CD4-positive, alpha-beta T cell treated with Interleukin-6 at 100 ng/mL for 8 hours (primary cell): ENCODE measurements around the gene CFAP20.

ENCODE experiments used
- DNase-seq: peaks from one replicate; pipeline ENCODE4 v3.0.0-alpha.2; 2020; ENCODE audit warnings: mixed read lengths, low spot score

Gene CFAP20

DNA sequence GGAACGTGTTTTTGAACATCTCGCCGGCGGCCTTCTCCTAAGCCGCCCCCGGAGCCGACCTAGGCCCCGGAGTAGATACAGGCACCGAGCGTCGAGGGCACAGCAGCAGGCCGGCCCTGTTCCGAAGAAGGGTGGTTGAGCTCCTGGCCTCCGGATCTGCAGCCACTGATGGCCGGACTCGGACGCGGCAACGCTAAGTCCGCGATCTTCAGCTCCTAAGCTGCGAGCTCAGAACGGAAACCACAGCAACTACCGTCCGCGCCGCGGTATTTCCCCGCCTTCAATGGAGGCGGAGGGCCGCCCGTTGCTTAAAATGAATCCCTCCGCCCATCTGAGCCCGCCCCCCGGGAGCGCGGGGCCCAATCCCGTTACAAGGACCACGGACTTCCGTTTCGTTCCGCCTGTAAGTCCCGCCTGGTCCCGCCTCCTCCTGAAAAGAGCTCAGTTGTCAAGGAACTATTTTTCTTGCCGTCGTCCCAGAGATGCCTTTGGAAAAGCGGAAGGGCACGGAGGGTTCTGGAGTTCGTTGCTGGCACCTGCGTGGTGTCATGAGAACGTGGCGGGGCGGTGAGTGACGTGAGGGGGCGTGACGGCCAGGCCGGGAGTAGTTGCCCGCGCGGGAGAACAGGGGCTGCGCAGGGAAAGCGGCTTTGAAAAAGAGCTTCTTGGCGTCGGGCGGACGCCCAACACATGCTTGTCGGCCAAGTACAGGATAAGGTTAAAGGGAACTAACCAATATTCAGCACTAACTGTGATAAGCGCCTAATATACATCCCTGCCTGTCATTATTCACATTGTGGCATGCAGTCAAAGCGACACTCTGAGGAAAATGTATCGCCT is at the start of gene CFAP20:
Gene CFAP20 (minus strand): TSS at position 285 of the 840 bp plus-strand sequence. CDS start 266 bp downstream, at position 19.
- DNase-seq = peak; percentile 97

DNA sequence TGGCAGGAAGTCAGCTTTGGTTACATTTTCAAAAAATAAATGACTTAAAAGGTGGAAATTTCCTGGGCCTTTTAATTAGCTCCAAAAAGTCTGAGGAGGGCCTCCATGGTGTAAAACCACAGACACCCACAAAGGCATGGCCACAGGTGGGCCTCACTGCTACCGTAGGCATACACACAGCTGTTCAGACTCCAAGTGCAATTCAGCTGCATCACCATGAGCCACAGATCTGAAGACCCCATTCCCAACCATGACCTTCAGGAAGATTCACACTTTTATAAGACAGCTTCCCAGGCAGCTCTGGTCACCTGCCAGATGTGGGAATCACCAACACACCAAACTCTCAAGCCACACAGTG is 48.2 kb upstream of the CFAP20 start:
- DNase-seq = no peak

DNA sequence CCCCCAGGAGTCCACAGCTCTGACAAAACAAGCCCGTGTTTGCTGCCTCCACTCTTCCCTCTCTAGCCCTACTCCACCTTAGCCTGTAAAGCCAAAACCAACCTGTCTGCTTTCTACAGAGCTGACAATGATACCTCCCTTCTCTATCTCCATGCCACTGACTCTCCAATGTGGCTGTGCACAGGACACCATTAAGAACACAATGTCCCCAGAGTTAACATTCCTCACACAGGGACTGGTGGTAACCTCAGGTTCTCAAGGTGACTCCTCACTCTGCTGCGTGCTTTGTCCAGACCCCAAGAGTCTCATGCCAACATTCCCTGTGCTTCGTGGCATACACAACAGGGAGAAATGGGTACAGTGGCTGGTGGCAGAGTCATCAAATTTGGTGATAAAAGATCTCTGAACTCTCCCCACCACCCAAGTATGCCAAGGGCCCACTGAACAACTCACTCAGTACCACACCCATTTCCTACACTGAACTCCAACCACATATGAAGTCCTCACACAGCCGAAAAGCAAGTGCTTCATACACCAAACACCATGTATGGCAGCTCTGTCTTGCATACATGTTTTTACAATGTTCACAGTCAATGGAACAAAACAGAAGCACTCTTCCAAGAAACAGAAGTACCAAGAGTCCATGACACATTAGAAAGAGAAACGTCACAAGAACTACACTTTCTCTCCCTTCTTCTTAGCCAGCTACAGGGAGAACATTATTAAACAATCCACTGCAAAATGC is 47.6 kb upstream of the CFAP20 start:
- no peak for DNase-seq

GRCh38 chr16:58170223-58170622 is 41.0 kb upstream of the CFAP20 start:
- no peak for DNase-seq

GRCh38 chr16:58160855-58161254 is 31.7 kb upstream of the CFAP20 start:
- no peak for DNase-seq

DNA sequence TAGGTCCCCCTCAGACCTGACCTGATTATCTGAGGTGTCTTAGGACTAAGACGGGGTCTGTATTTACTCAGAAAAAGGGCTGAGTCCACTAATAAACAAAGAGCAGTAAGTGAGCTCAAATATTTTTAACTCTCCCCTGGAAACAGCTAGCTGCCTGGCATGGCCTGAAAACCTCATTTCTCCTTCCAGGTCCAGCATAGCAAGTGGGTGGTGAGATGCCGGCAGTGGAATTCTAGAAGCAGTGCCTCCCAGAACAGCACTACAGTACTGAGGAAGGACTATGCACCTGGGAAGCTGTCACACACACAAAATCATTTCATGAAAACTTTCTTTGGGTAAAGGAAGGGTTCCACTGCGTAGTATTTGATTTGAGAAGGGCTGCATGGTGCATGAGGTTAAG is 29.5 kb upstream of the CFAP20 start:
- DNase-seq = no peak

GRCh38 chr16:58157951-58158540 is 28.9 kb upstream of the CFAP20 start:
- no peak for DNase-seq

DNA sequence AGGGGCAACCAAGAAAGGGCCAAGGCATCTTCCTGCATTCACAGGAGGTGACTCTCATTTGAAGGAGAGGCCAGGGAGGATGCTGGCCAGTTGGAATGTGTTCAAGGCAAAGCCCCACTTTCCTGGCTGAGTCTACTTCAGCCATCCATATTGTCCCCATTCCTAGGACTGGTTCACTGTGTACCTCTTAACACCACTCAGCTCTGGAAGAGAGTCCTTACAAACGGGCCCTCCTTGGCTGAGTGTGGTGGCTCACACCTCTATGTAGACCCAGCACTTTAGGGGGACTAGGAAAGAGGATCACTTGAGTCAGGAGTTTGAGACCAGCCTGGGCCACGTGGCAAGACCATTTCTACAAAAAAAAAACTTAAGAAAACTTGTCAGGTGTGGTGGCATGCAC is 28.1 kb upstream of the CFAP20 start:
- DNase-seq = no peak

DNA sequence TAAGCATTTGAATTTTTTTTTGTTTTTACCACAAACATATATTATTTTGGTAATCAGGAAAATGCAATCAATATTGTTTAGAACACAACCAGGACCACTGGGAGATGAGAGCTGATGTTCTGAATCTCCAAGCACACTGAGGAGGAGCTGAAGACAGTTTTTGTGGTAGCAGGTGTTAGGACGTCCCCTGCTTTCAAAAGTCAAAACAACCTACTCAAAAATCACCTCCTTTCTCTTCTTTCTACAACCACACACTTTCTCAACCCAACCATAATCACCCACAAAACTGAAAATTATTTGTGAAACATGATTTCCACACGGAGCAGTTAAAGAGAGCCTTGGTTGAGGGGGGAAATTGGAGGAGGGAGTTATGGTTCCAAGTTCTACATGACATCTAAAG is 26.7 kb upstream of the CFAP20 start:
- DNase-seq = no peak

DNA sequence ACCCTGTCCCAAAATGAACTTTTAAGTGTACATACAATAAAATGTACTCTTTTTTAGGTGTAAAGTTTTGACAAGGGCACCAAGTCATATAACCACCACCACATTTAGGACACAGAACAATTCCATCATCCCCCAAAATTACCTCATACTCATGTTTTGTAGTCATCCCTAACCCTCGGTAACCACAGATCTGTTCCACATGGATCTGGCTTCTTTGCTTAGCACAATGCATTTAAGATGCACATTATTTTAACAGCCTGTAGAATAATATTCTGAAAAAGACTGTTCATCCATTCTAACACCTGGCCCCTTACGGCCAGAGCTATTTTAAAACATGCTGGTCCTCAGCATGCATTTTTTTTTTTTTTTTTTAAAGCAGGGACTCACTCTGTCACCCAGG is 25.2 kb upstream of the CFAP20 start:
- no peak for DNase-seq

DNA sequence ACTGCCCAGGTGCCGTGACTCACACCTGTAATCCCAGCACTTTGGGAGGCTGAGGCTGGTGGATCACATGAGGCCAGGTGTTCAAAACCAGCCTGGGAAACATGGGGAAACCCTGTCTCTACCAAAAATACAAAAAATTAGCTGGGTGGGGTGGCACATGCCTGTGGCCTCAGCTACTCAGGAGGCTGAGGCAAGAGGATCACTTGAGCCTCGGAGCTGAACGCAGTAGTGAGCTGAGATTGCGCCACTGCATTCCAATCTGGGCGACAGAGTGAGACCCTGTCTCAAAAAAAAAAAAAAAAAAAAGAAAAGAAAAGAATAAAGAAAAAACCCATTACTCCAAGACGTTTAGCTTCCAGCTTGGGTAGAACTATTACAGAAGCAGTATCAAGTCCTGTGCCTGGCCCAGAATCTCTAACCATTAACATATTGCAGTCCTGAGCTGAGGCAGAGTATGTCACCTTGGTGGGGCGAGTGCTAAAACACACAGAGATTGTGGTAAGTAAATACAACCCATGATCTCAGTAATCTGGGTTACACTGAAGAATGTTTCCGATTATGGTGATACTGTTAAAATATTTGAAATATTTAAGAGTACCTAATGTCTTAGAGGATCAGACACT is 23.2 kb upstream of the CFAP20 start:
- no peak for DNase-seq

- no peak for DNase-seq
Measured at GRCh38 chr16:58148526-58148925, 19.3 kb upstream of the CFAP20 start.

- DNase-seq = no peak
Measured at GRCh38 chr16:58148099-58148498, 18.9 kb upstream of the CFAP20 start.

DNA sequence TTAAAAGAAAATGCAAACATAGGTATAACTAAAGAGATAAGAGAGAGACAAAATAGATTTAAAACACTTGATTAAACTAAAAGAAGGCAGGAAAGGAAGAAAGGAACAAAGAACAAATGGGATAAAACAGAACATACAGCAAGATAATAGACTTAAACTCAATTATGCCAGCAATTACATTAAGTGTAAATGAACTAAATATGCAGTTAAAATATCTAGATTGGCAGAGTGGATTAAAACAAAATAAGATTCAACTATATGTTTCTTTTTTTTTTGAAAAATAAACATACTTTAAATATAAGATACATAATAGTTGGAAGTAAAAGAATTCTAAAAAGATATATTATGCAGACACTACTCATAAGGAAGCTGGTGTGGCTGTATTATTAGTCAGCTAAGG is 9.7 kb upstream of the CFAP20 start:
- DNase-seq = no peak

DNA sequence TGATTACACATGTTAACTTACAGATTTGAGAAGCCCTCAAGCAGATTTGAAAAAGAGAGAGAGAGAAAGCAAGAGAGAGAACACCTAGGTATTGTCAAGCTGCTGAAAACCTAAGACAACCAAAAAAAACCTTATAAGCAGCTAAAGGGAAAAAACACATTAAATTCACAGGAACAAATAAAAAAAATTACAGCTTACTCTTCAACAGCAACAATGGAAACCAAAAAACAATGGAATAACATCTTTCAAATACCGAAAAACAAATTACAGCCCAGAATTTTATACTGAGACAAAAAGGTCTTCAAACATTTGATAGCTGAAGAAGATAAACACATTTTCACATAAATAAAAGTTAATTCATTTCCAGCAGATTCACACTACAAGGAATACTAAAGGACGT is 8.4 kb upstream of the CFAP20 start:
- no peak for DNase-seq

- no peak for DNase-seq
Measured at GRCh38 chr16:58128711-58129096, 477 bp downstream of the CFAP20 start.

DNA sequence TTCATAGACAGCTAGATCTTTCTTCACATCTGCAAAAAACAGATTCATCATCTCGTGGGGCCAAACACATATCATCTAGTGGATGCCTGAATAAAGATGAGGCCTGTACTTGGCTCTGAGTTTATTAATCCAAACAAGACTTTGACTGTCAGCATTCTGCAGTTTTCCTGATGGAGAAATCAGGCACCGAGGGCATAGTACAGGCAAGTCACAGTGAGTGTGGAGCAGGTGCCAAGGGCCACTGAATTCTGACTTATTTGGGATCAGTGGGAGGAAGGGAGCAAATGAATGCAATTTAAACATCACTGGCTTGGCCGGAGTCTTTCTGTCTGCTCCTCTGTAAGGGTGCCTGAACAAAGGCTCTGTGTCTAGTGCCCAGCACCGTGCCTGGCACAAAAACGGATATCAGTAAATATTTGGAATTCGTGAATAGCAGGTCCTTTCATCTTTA is 975 bp downstream of the CFAP20 start:
- no peak for DNase-seq

- DNase-seq = no peak
Measured at GRCh38 chr16:58127634-58128033, 1.5 kb downstream of the CFAP20 start.

DNA sequence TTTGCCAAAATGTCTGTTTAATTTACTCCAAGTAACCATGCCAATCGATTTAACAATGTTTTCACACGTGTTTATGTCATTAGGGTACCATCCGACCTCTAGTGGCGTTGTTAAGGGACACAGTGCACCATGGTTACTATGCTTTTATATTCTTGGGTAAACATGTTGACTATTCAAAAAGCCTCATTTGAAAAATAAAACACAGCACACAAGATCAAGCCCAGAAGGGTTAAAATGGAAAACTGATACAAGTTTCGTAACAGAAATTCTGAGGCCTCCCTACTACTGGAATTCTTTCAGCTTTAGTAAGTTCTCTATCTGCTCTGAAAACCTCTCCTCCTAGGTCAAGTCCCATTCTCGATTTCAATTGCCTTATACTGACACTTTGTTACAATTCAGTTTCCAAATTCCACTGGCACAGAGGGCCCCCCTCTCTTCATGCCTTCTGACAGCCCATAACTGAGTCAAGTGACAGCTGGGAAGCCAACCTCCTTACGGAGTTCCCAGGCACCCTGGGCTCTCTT is 2.1 kb downstream of the CFAP20 start:
- peak; percentile 38 for DNase-seq

- no peak for DNase-seq
Measured at GRCh38 chr16:58126451-58126961, 2.7 kb downstream of the CFAP20 start.

GRCh38 chr16:58125781-58126335 is 3.3 kb downstream of the CFAP20 start:
- DNase-seq = no peak

GRCh38 chr16:58125041-58125440 is 4.1 kb downstream of the CFAP20 start:
- DNase-seq = no peak
